LNCaP clone FGC (cell line): ENCODE measurements around the gene LHFPL6.

Experiments used
- DNase-seq: peaks from one replicate; pipeline ENCODE4 v3.0.0-alpha.2; 2011; ENCODE audit warnings: low read depth
- H3K4me3 ChIP-seq: 2 replicates; pipeline ENCODE4 v1.5.1; 2011; ENCODE audit warnings: mild to moderate bottlenecking, low read depth, low read length, control low read depth
- CTCF ChIP-seq: IDR thresholded peaks from 2 replicates; pipeline ENCODE4 v1.5.1; 2012; ENCODE audit warnings: mild to moderate bottlenecking; ENCODE audit not compliant: control insufficient read depth, insufficient read depth; ENCODE audit errors: extremely low read depth

The LHFPL6 gene

DNA sequence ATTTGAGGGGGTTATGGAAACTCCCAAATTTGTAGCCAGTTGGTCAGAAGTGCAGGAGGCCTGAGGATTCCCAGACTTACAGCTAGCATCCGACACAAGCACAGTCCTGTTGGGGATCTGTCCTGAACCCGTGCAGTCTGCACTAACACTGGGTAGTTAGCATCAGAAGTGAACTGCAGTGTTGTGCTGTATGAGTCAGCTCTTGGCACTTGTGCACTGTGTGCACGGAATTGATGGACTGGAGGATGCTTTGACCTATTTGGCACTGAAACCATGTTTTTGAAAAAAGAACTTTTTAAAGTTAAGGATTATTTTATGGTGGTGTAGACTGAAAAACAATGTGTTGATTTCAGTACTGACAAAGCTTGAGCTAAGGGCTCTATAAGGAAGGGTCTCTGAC lies 285.7 kb downstream of the LHFPL6 start:
- no peak for DNase-seq
- no peak overlapping the region for H3K4me3 ChIP-seq
- TF ChIP-seq CTCF, result no peak

GRCh38 chr13:39315796-39316195 lies 287.2 kb downstream of the LHFPL6 start:
- TF ChIP-seq CTCF, result no peak
- no peak overlapping the region for H3K4me3 ChIP-seq
- DNase-seq, result no peak

GRCh38 chr13:39313721-39314120 lies 289.3 kb downstream of the LHFPL6 start:
- TF ChIP-seq CTCF, result no peak
- no peak overlapping the region for H3K4me3 ChIP-seq
- no peak for DNase-seq

DNA sequence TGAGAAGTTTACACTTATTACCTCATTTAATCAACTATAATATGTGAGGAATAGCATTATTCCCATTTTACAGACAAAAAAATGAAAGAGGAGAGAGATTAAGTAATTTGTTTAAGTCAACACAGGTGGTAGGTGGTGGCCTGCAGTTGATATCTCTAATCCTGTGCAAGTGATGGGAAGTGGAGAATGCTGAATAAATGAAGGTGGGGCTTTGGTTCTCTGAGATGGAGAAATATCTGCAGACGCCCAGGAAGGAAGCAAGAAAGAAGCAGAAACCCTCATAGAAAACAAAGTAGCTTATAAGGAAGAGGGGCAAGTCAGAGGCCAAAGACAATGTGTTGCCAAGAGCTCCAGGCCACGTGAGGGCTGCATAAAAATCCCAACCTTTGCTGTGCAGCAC lies 290.4 kb downstream of the LHFPL6 start:
- TF ChIP-seq CTCF, result no peak
- no peak for DNase-seq
- no peak overlapping the region for H3K4me3 ChIP-seq

DNA sequence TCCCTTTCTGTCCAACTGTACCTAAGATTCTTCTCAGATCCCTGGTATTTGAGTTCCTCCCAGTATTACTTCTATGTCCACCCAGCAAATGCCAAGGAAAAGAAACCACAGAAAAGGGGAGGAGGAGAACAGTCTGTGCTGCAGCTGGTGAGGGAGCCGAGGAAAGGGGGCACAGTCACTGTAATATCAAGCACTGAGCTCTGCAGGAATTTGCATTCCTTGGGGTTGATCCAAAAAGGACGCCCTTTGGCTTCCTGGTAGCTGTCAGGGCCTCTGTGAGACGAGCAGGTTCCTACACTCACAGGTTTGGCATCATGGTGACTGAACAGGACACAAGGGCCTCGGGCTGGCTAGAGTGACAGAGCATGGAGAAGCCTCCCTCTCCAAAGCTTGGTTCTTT lies 291.4 kb downstream of the LHFPL6 start:
- no peak for DNase-seq
- no peak for TF ChIP-seq CTCF
- no peak overlapping the region for H3K4me3 ChIP-seq

DNA sequence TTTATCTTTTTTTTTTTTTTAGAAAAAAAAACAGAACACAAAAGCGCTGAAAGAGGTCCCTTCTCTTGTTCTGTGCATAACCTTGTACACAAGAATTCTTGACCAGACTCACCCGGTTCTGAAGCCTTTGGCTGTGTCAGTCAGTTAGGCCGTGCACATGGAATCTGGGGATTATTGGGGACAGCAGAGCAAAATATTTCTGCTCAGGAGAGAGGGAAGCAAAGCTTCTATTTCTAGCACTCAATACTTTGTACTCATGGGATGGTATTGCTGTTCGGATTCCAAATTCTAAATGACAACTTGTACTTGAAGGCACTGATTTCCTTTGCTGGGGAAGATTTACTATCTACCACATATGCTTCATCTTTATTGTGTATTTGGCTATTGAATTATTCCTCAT lies 292.0 kb downstream of the LHFPL6 start:
- TF ChIP-seq CTCF, result no peak
- no peak overlapping the region for H3K4me3 ChIP-seq
- no peak for DNase-seq

GRCh38 chr13:39306639-39307589 lies 296.1 kb downstream of the LHFPL6 start:
- no peak overlapping the region for H3K4me3 ChIP-seq
- TF ChIP-seq CTCF, result no peak
- no peak for DNase-seq
